Measurements from ENCODE around the gene CPLX1. TPM values are rescaled to one million over a fixed set of nuclear protein-coding genes. Genes with fewer than 3 reads are reported as not detected.

CPLX1 gene
- total RNA-seq, 1 donor from 2014 or later = not detected

DNA sequence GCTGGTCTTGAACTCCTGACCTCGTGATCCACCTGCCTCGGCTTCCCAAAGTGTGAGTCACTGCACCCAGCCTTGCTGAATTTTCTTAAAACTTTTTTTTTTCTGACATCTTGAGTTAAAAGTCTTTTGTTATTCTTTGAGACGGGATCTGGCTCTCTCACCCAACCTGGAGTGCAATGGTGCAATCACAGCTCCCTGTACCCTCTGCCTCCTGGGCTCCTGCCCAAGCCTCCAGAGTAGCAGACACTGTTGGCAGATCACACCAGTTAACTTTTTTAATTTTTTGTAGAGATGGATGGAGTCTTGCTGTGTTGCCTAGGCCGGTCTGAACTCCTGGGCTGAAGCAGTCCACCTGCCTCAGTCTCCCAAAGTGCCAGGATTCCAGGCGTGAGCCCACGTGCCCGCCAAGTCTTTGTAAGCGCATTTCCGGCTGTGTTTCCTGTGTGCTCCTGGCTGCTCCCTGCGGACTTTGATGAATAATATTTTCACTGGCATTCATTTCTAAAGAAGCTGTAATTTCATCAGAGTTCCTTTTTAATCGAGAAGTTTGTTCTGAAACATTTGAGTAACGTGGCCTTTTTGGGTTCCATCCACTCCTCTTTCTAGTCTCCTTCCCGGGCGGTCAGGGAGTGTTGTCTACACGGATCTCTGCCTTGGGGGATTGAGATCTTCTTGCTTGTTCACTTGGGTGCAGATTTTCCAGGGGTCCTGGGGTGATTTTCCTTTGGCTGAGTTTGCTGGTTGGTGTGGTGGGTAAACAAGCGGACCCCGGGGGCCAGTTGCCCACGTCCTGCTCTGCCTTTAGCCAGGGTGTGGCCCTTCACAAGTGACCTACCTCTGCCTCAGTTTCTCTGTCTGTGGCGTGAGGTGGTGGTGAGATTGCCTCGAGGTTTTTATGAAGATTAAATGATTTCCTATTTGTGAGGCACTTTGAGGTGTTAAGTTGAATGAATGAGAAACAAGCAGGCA lies 75.9 kb downstream of the CPLX1 start:
- intact Hi-C loops (cut with micrococcal nuclease) = no loop called here
- no peak for DNase-seq
- no peak for TF ChIP-seq CTCF (IDR thresholded peaks at IDR 0.05)
- Mint-ChIP-seq H3K27ac (no peak overlapping the region), H3K4me3 (no peak overlapping the region), H3K4me1 (no peaks in the 10 kb centered on the region), H3K36me3 (ENCODE audit: low read depth) (peaks cover 49% of the 10 kb centered on the region), H3K27me3 (no peaks in the 10 kb centered on the region), H3K9me3 (no peaks in the 10 kb centered on the region)
- ChIA-PET CTCF (interaction anchor here (1.7 kb wide), 1 partner anchor 8 kb away, joined by 5 read pairs; no protein-coding TSS in a partner anchor), POLR2A (no interaction called here)
- ATAC-seq (ENCODE audit: low read depth) = no peak

- Mint-ChIP-seq H3K36me3 (ENCODE audit: low read depth) (peaks cover 51% of the 10 kb centered on the region), H3K4me1 (no peaks in the 10 kb centered on the region), H3K9me3 (no peaks in the 10 kb centered on the region), H3K27ac (no peak overlapping the region), H3K4me3 (no peak overlapping the region), H3K27me3 (no peaks in the 10 kb centered on the region)
- TF ChIP-seq CTCF (IDR thresholded peaks at IDR 0.05) = no peak
- ATAC-seq (ENCODE audit: low read depth) = no peak
- POLR2A ChIA-PET = no interaction called here
- CTCF ChIA-PET = no interaction called here
- no peak for DNase-seq
- intact Hi-C loops (cut with micrococcal nuclease) = no loop called here
These were observed 77.5 kb downstream of the CPLX1 start for GRCh38 chr4:748461-748860.

- CTCF ChIA-PET = no interaction called here
- no peak overlapping the region for H3K27ac Mint-ChIP-seq
- no peaks in the 10 kb centered on the region for H3K27me3 Mint-ChIP-seq
- ATAC-seq (ENCODE audit: low read depth) = no peak
- DNase-seq = no peak
- H3K4me3 Mint-ChIP-seq = no peak overlapping the region
- no peaks in the 10 kb centered on the region for H3K9me3 Mint-ChIP-seq
- peaks cover 50% of the 10 kb centered on the region for H3K36me3 Mint-ChIP-seq (ENCODE audit: low read depth)
- POLR2A ChIA-PET = no interaction called here
- intact Hi-C loops (cut with micrococcal nuclease) = no loop called here
- no peak for TF ChIP-seq CTCF (IDR thresholded peaks at IDR 0.05)
- H3K4me1 Mint-ChIP-seq = no peaks in the 10 kb centered on the region
These were observed 78.3 kb downstream of the CPLX1 start for GRCh38 chr4:747546-748170.

- no peak for ATAC-seq (ENCODE audit: low read depth)
- no peak overlapping the region for H3K27ac Mint-ChIP-seq
- no peak overlapping the region for H3K4me3 Mint-ChIP-seq
- no peak for DNase-seq
- TF ChIP-seq CTCF (IDR thresholded peaks at IDR 0.05) = no peak
- H3K27me3 Mint-ChIP-seq = no peaks in the 10 kb centered on the region
- ChIA-PET CTCF (interaction anchor here (3.7 kb wide), 1 partner anchor 243 kb away, joined by 43 read pairs; the partner anchor contains the start of gene IDUA), POLR2A (no interaction called here)
- H3K4me1 Mint-ChIP-seq = no peaks in the 10 kb centered on the region
- no peaks in the 10 kb centered on the region for H3K9me3 Mint-ChIP-seq
- peaks cover 39% of the 10 kb centered on the region for H3K36me3 Mint-ChIP-seq (ENCODE audit: low read depth)
- intact Hi-C loops (cut with micrococcal nuclease) = loop anchor here (5.0 kb wide), 3 partner anchors 37 to 388 kb away; partner anchors contain the start of gene PCGF3
These were observed 81.6 kb downstream of the CPLX1 start for GRCh38 chr4:744212-744841.
